SK-N-SH (cell line): ENCODE measurements around the gene DSTN.

Experiments used
- EP300 ChIP-seq, 2 experiments: IDR thresholded peaks; 2 replicates each; pipeline versions ENCODE4 v1.4.0 to v1.6.1; 2012; ENCODE audit warnings: borderline replicate concordance in 1 of 2, low read depth in 1 of 2, low read length in 1 of 2
- EZH2phosphoT487 ChIP-seq: fragments of 200-600 bp; sonication (generic); IDR thresholded peaks from 2 replicates; pipeline ENCODE4 v1.6.1; 2017; ENCODE audit warnings: low read depth, mixed run types, mild to moderate bottlenecking, antibody characterized with exemption, moderate library complexity, borderline replicate concordance
- FOXM1 ChIP-seq: IDR thresholded peaks from 2 replicates; pipeline ENCODE4 v1.4.0; 2012; ENCODE audit warnings: low read depth, mild to moderate bottlenecking
- MAX ChIP-seq: IDR thresholded peaks from 2 replicates; pipeline ENCODE4 v1.4.0; 2012; ENCODE audit warnings: low read depth
- NFIC ChIP-seq: IDR thresholded peaks from 2 replicates; pipeline ENCODE4 v1.4.0; 2012; ENCODE audit warnings: borderline replicate concordance
- POLR2AphosphoS5 ChIP-seq: IDR thresholded peaks from 2 replicates; pipeline ENCODE4 v1.6.1; 2012; ENCODE audit warnings: low read depth, low read length
- SMC3 ChIP-seq: IDR thresholded peaks from 2 replicates; pipeline ENCODE4 v1.6.1; 2012; ENCODE audit warnings: low read depth, low read length, improper control_type of control experiment
- TF ChIP-seq, protein P1 (sequence below): fragments of 200-600 bp; sonication (generic); IDR thresholded peaks from 2 replicates; pipeline ENCODE4 v1.6.1; 2017; ENCODE audit warnings: antibody characterized with exemption, mild to moderate bottlenecking, moderate library complexity

DNA sequence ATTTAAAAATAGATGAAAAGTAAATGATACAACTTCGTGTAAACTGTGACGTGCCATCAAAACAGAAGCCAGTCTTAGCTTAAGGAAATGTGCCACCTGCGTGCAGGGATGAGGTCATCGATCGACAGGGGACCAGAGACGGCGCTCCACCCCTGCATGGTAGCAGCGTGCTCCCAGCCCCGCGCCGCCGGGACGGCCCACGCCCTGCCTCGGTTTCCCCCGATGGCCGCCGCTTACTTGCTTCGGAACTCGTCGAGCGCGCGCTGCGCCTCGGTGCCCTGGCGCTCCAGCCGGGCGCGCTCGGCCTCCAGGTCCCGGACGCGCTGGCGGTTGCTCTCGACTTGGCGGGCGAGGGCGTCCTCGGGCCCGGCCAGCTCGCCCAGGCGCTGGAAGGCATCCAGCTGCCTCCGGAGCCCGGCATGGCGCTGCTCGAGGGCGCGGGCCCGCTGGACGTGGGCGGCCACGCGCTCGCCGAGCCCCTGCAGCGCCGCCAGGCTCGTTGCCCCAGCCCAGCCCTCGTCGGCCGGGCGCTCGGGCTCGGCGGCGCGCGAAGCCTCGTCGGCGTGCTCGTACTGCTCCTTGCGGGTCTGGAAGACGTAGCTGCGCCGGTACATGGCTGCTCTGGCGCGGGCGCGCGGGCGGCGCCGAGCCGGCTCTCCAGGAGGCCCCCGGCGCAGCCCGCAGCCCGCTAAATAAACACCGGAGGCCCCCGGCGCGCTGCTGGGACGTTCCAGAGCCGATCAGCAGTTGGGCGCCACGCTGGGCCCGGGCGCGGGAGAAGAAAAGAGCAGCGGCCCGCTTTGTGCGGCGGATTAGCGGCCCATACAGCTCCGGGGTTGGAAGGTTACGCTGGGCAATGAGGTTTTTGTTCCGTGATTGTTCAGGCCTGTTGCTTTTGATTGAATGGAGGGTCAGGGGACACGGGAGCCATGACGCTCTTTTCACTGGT lies 38.9 kb upstream of the DSTN start, which contains the start of gene BFSP1:
- TF ChIP-seq SMC3 (no peak), EP300 (IDR thresholded peaks at IDR 0.05; ENCODE audit: borderline replicate concordance in 1 of 2, low read depth in 1 of 2, low read length in 1 of 2) (no peak), MAX (no peak), NFIC (no peak), EZH2phosphoT487 (no peak), FOXM1 (no peak), POLR2AphosphoS5 (no peak)
- TF ChIP-seq, protein P1, sequence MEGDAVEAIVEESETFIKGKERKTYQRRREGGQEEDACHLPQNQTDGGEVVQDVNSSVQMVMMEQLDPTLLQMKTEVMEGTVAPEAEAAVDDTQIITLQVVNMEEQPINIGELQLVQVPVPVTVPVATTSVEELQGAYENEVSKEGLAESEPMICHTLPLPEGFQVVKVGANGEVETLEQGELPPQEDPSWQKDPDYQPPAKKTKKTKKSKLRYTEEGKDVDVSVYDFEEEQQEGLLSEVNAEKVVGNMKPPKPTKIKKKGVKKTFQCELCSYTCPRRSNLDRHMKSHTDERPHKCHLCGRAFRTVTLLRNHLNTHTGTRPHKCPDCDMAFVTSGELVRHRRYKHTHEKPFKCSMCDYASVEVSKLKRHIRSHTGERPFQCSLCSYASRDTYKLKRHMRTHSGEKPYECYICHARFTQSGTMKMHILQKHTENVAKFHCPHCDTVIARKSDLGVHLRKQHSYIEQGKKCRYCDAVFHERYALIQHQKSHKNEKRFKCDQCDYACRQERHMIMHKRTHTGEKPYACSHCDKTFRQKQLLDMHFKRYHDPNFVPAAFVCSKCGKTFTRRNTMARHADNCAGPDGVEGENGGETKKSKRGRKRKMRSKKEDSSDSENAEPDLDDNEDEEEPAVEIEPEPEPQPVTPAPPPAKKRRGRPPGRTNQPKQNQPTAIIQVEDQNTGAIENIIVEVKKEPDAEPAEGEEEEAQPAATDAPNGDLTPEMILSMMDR = no peak
